ENCODE results near the gene ZBTB18. TPM values are rescaled to one million over a fixed set of nuclear protein-coding genes. Genes with fewer than 3 reads are reported as not detected.

ZBTB18 gene
- total RNA-seq, 1 experiment from 2014 or later, result 15.2 TPM

DNA sequence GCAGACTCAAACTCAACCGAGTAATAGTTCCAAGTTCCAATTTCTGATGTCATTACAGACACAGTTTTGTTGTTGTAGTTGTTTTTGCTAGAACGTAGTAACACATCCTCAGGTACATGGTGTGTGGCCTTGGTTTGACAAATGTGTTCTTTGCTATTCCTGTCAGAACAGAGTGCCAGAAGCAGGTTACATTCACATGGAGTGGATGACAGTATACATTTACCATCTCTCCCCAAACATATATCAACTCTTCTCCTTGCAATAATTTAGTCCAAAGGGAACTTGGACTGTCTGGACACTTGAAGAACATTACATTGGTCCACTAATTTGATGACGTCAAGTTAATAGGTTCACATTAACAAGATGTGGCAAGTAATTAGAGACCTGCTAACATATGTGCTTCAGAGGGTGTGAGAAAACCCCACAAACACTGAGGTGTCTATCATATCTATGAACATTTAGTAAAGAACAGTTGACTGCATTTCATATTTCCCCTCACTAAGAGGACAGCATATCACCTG is 44.6 kb upstream of the ZBTB18 start:
- BruUV-seq (replicated peaks), result no TSS peak
- H3K36me3 ChIP-seq (ENCODE audit: insufficient read depth, low read length, poor library complexity, severe bottlenecking), result no peaks in the 10 kb centered on the region
- POLR2A ChIA-PET (ENCODE audit: low non-redundant PET), result no interaction called here
- TF ChIP-seq, protein P1, sequence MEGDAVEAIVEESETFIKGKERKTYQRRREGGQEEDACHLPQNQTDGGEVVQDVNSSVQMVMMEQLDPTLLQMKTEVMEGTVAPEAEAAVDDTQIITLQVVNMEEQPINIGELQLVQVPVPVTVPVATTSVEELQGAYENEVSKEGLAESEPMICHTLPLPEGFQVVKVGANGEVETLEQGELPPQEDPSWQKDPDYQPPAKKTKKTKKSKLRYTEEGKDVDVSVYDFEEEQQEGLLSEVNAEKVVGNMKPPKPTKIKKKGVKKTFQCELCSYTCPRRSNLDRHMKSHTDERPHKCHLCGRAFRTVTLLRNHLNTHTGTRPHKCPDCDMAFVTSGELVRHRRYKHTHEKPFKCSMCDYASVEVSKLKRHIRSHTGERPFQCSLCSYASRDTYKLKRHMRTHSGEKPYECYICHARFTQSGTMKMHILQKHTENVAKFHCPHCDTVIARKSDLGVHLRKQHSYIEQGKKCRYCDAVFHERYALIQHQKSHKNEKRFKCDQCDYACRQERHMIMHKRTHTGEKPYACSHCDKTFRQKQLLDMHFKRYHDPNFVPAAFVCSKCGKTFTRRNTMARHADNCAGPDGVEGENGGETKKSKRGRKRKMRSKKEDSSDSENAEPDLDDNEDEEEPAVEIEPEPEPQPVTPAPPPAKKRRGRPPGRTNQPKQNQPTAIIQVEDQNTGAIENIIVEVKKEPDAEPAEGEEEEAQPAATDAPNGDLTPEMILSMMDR (conservative IDR thresholded peaks at IDR 0.05; ENCODE audit: low read depth, low read length), result no peak
- no peak for TF ChIP-seq EZH2 (IDR thresholded peaks at IDR 0.05; ENCODE audit: borderline replicate concordance, low read depth, low read length, poor library complexity, severe bottlenecking)
- H3K4me1 ChIP-seq (ENCODE audit: insufficient read depth, low read length, poor library complexity, severe bottlenecking), result no peaks in the 10 kb centered on the region
- H3K4me3 ChIP-seq (ENCODE audit: low read depth, low read length, poor library complexity, severe bottlenecking), result no peak overlapping the region
- intact Hi-C loops (cut with micrococcal nuclease; ENCODE audit: unreplicated experiment), result no loop called here
- H3K27me3 ChIP-seq (replicated peaks; ENCODE audit: insufficient read depth, low read depth, low read length, poor library complexity), result no peaks in the 10 kb centered on the region
- no peaks in the 10 kb centered on the region for H3K9me3 ChIP-seq (ENCODE audit: low read depth, low read length, poor library complexity, severe bottlenecking)
- CTCF ChIA-PET, result no interaction called here
- no peak overlapping the region for H3K27ac ChIP-seq (ENCODE audit: low read depth, low read length, poor library complexity, severe bottlenecking)
- DNase-seq (ENCODE audit: low spot score), result no peak

DNA sequence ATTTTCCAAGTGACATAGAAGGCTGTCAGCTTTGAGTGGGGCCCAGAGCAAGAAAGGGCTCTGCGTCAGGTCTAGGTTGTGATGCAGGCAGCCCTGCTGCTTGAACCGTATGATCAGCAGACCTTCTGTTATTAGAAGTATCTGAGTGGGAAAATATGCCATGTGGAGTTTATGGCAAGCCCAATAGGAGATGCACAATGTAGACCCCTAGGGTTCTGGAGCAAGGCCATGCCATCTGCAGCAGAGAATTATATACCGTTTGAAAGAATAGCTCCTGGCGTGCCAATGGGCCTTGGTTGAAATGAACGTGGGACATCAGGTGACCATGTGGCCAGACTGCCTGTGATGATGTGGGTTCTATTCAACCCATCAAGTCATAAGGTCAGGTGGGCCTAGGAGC is 44.1 kb upstream of the ZBTB18 start:
- Histone ChIP-seq H3K4me1 (ENCODE audit: insufficient read depth, low read length, poor library complexity, severe bottlenecking) (no peaks in the 10 kb centered on the region), H3K9me3 (ENCODE audit: low read depth, low read length, poor library complexity, severe bottlenecking) (no peaks in the 10 kb centered on the region), H3K4me3 (ENCODE audit: low read depth, low read length, poor library complexity, severe bottlenecking) (no peak overlapping the region), H3K27me3 (replicated peaks; ENCODE audit: insufficient read depth, low read depth, low read length, poor library complexity) (no peaks in the 10 kb centered on the region), H3K27ac (ENCODE audit: low read depth, low read length, poor library complexity, severe bottlenecking) (no peak overlapping the region), H3K36me3 (ENCODE audit: insufficient read depth, low read length, poor library complexity, severe bottlenecking) (no peaks in the 10 kb centered on the region)
- no peak for TF ChIP-seq EZH2 (IDR thresholded peaks at IDR 0.05; ENCODE audit: borderline replicate concordance, low read depth, low read length, poor library complexity, severe bottlenecking)
- TF ChIP-seq, protein P1 (conservative IDR thresholded peaks at IDR 0.05; ENCODE audit: low read depth, low read length), result no peak
- intact Hi-C loops (cut with micrococcal nuclease; ENCODE audit: unreplicated experiment), result no loop called here
- DNase-seq (ENCODE audit: low spot score), result no peak
- ChIA-PET CTCF (no interaction called here), POLR2A (ENCODE audit: low non-redundant PET) (no interaction called here)
- no TSS peak for BruUV-seq (replicated peaks)

DNA sequence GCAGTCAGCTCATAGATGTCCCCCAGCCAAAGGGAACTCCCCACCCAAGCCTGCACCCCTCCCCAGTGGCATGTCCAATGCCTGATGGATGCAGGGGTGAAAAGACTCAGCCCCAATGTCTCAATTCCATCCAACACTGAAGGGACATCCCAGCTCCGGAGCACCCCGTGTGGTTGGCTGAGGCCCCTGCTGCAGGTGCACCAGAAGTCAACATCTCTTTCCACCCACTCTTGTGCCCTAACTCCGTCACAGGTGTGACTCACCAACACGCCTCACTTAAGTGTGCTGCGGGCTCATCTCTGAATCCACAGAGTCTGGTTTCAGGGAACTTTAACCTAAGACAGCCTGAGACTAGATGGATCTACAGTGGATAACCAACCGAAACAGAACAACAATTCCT is 40.9 kb upstream of the ZBTB18 start:
- no peak for DNase-seq (ENCODE audit: low spot score)
- Histone ChIP-seq H3K4me1 (ENCODE audit: insufficient read depth, low read length, poor library complexity, severe bottlenecking) (no peaks in the 10 kb centered on the region), H3K9me3 (ENCODE audit: low read depth, low read length, poor library complexity, severe bottlenecking) (no peaks in the 10 kb centered on the region), H3K4me3 (ENCODE audit: low read depth, low read length, poor library complexity, severe bottlenecking) (no peak overlapping the region), H3K36me3 (ENCODE audit: insufficient read depth, low read length, poor library complexity, severe bottlenecking) (no peaks in the 10 kb centered on the region), H3K27ac (ENCODE audit: low read depth, low read length, poor library complexity, severe bottlenecking) (no peak overlapping the region), H3K27me3 (replicated peaks; ENCODE audit: insufficient read depth, low read depth, low read length, poor library complexity) (no peaks in the 10 kb centered on the region)
- intact Hi-C loops (cut with micrococcal nuclease; ENCODE audit: unreplicated experiment), result no loop called here
- ChIA-PET POLR2A (ENCODE audit: low non-redundant PET) (no interaction called here), CTCF (no interaction called here)
- BruUV-seq (replicated peaks), result no TSS peak
- TF ChIP-seq EZH2 (IDR thresholded peaks at IDR 0.05; ENCODE audit: borderline replicate concordance, low read depth, low read length, poor library complexity, severe bottlenecking), result no peak
- TF ChIP-seq, protein P1 (conservative IDR thresholded peaks at IDR 0.05; ENCODE audit: low read depth, low read length), result no peak
